ENCODE results near the gene CHD6. TPM values are rescaled to one million over a fixed set of nuclear protein-coding genes. Genes with fewer than 3 reads are reported as not detected.
A peak's percentile ranks its signal among the peaks of the same experiment; 100 is the strongest.

CHD6 gene
- total and polyA plus RNA-seq, 2 of the 13 experiments (the other 11 are each of a cell fraction or from before 2014, with no cell fraction given) = 14.4 to 52.0 TPM

GRCh38 chr20:41482647-41483552 is 135.3 kb downstream of the CHD6 start:
- FAIRE-seq (no peak), ATAC-seq (no peak), DNase-seq (ENCODE audit: low spot score) (no peak)
- Histone ChIP-seq H3K4me3 (replicated peaks in 1 of 3; ENCODE audit: insufficient read depth in 1 of 3, low read depth in 2 of 3, low read length in 3 of 3) (no peak overlapping the region), H2AFZ (ENCODE audit: low read length) (no peak overlapping the region), H3K4me1 (ENCODE audit: insufficient read depth, low read length) (no peaks in the 10 kb centered on the region), H3K9ac (ENCODE audit: insufficient read depth, low read depth, low read length) (no peak overlapping the region), H3K36me3 (replicated peaks in 1 of 2; ENCODE audit: control insufficient read depth in 1 of 2, insufficient read depth in 2 of 2, low read length in 2 of 2) (peaks cover 17 to 78% of the 10 kb centered on the region in 2 experiments), H3K27ac (ENCODE audit: extremely low read length, insufficient read depth, low read length) (no peak overlapping the region), H4K20me1 (ENCODE audit: insufficient read depth, low read length) (no peaks in the 10 kb centered on the region), H3K79me2 (ENCODE audit: insufficient read depth, low read length) (no peaks in the 10 kb centered on the region), H3K27me3 (ENCODE audit: control insufficient read depth in 1 of 2, insufficient read depth in 2 of 2, low read length in 2 of 2) (no peaks in the 10 kb centered on the region), H3K4me2 (ENCODE audit: low read depth, low read length) (no peak overlapping the region), H3K9me3 (ENCODE audit: low read length) (no peaks in the 10 kb centered on the region)
- ChIA-PET CTCF (ENCODE audit: low intra/inter-chr PET ratio, low total read pairs) (no interaction called here), POLR2A (no interaction called here)
- 96% methylated on average over 6 of the region's 6 CpGs for WGBS (ENCODE audit: low lambda C conversion rate)
- in situ Hi-C loops (cut with HindIII; ENCODE audit: extremely low pct_ligation_motif_present, low pct_unique_long_range_greater_than_20kb) (no loop called here), intact Hi-C loops (cut with micrococcal nuclease; ENCODE audit: unreplicated experiment) (no loop called here)
- no peak for TF ChIP-seq ZNF101 (CRISPR knock-in tag; IDR thresholded peaks at IDR 0.05; ENCODE audit: borderline replicate concordance, low read depth)
- no peak for TF ChIP-seq ZNF878 (CRISPR knock-in tag; IDR thresholded peaks at IDR 0.05)
- no peak for TF ChIP-seq ZNF180 (CRISPR knock-in tag; IDR thresholded peaks at IDR 0.05; ENCODE audit: borderline replicate concordance, low read depth)
- no TSS peak for BruUV-seq (replicated peaks)

- BruUV-seq (replicated peaks) = no TSS peak
- Histone ChIP-seq H3K27ac (ENCODE audit: extremely low read length, insufficient read depth, low read length) (no peak overlapping the region), H3K4me1 (ENCODE audit: insufficient read depth, low read length) (peaks cover 8% of the 10 kb centered on the region), H3K79me2 (ENCODE audit: insufficient read depth, low read length) (no peaks in the 10 kb centered on the region), H3K27me3 (ENCODE audit: control insufficient read depth in 1 of 2, insufficient read depth in 2 of 2, low read length in 2 of 2) (no peaks in the 10 kb centered on the region), H3K4me2 (ENCODE audit: low read depth, low read length) (no peak overlapping the region), H3K36me3 (replicated peaks in 1 of 2; ENCODE audit: control insufficient read depth in 1 of 2, insufficient read depth in 2 of 2, low read length in 2 of 2) (peaks cover 7 to 59% of the 10 kb centered on the region in 2 experiments), H3K9me3 (ENCODE audit: low read length) (no peaks in the 10 kb centered on the region), H2AFZ (ENCODE audit: low read length) (no peak overlapping the region), H4K20me1 (ENCODE audit: insufficient read depth, low read length) (no peaks in the 10 kb centered on the region), H3K4me3 (replicated peaks in 1 of 3; ENCODE audit: insufficient read depth in 1 of 3, low read depth in 2 of 3, low read length in 3 of 3) (no peak overlapping the region), H3K9ac (ENCODE audit: insufficient read depth, low read depth, low read length) (no peak overlapping the region)
- DNase-seq (ENCODE audit: low spot score) (no peak), ATAC-seq (no peak), FAIRE-seq (no peak)
- ChIA-PET POLR2A (interaction anchor here (0.6 kb wide), 1 partner anchor 55 kb away, joined by 3 read pairs; no protein-coding TSS in a partner anchor), CTCF (ENCODE audit: low intra/inter-chr PET ratio, low total read pairs) (no interaction called here)
- TF ChIP-seq RBM22 (optimal IDR thresholded peaks at IDR 0.05; ENCODE audit: low read length) = peak; percentile 69
- no peak for TF ChIP-seq HNRNPLL (IDR thresholded peaks at IDR 0.05; ENCODE audit: low read depth, low read length, poor library complexity, severe bottlenecking)
- TF ChIP-seq GABPA (IDR thresholded peaks at IDR 0.05; ENCODE audit: low read depth, low read length) = no peak
- 0 out of 2 replicates have a peak, but pooled peaks have one; percentile 22 for TF ChIP-seq GABPA (CRISPR knock-in tag; IDR thresholded peaks at IDR 0.05; ENCODE audit: low read depth)
- intact Hi-C loops (cut with micrococcal nuclease; ENCODE audit: unreplicated experiment) = no loop called here
- in situ Hi-C loops (cut with HindIII; ENCODE audit: extremely low pct_ligation_motif_present, low pct_unique_long_range_greater_than_20kb) = no loop called here
- WGBS (ENCODE audit: low lambda C conversion rate) = 94% methylated on average over 2 of the region's 2 CpGs
Measured at GRCh38 chr20:41480054-41480770, 138.0 kb downstream of the CHD6 start.

All from HepG2 (cell line).